ENCODE data around the gene TTLL8.

The TTLL8 gene

DNA sequence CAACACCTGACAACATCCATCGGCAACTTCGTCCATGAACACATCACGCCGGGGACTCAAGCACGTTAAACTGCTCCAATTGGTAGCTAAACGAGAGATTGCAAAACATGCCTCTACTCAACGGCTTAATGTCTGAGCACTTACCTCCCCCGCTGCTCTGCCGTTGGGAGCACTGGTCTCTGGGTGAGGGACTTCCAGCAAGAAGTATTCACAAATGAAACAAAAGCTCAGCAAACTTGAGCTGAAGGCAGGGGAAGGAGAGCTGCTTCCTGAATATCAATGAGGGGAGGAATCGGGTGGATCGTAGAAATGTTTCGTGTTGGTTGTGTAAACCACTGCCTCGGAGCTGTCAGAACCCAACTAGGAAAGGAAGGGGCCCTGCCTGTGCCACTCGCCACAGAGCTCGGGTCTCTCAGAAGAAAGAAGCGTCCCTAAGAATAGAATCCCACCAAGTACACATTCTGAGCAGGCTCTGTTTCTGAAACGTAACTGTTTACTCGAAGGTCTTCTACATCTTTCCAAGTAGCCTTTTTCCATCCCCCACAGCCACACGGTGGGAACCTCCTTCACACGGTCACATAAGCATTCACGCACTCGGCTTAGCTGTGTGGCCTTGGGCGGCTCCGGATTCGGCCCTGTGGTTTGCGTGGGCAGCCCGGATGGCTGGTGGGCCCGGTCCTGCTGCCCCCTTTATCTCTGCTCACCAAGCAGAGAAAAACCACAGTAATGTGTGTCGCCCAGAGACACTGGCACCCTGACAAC is 27.3 kb upstream of the TTLL8 start, which contains the start of gene MLC1:
MLC1 (minus strand) TSS at position 216 of the 762 bp plus-strand sequence. CDS start 524 bp downstream, outside the sequence.
- Histone ChIP-seq H3K4me3 (ENCODE audit: low read depth, low read length, poor library complexity, severe bottlenecking) (no peak within 1 kb of the TSS), H3K4me1 (ENCODE audit: insufficient read depth, low read length, severe bottlenecking) (peaks cover 7% of the 10 kb centered on the region), H4K20me1 (ENCODE audit: insufficient read depth, low read length) (no peaks in the 10 kb centered on the region), H3K27ac (ENCODE audit: low read depth, low read length, poor library complexity, severe bottlenecking) (no peak within 1 kb of the TSS), H3F3A (ENCODE audit: insufficient read depth, low read length) (no peaks in the 10 kb centered on the region), H3K9me2 (ENCODE audit: low read depth, low read length) (no peaks in the 10 kb centered on the region), H3K9ac (ENCODE audit: low read length) (no peak within 1 kb of the TSS), H3K36me3 (ENCODE audit: insufficient read depth, low read length) (no peaks in the 10 kb centered on the region; the same call in 1 of the 2 replicates), H2AFZ (ENCODE audit: low read length) (no peak within 1 kb of the TSS), H3K27me3 (ENCODE audit: insufficient read depth, low read length) (peaks cover 9% of the 10 kb centered on the region; the same call in 1 of the 2 replicates), H3K4me2 (ENCODE audit: low read length) (0 out of 2 replicates have a peak within 1 kb of the TSS, but pooled peaks have one; percentile 38), H3K79me2 (ENCODE audit: insufficient read depth, low read length) (no peaks in the 10 kb centered on the region), H3K9me3 (ENCODE audit: low read length) (peaks cover 11% of the 10 kb centered on the region; the same call in 1 of the 2 replicates)
- no peak for TF ChIP-seq EZH2 (IDR thresholded peaks at IDR 0.05; ENCODE audit: borderline replicate concordance, low read length)
- TF ChIP-seq, protein P1, sequence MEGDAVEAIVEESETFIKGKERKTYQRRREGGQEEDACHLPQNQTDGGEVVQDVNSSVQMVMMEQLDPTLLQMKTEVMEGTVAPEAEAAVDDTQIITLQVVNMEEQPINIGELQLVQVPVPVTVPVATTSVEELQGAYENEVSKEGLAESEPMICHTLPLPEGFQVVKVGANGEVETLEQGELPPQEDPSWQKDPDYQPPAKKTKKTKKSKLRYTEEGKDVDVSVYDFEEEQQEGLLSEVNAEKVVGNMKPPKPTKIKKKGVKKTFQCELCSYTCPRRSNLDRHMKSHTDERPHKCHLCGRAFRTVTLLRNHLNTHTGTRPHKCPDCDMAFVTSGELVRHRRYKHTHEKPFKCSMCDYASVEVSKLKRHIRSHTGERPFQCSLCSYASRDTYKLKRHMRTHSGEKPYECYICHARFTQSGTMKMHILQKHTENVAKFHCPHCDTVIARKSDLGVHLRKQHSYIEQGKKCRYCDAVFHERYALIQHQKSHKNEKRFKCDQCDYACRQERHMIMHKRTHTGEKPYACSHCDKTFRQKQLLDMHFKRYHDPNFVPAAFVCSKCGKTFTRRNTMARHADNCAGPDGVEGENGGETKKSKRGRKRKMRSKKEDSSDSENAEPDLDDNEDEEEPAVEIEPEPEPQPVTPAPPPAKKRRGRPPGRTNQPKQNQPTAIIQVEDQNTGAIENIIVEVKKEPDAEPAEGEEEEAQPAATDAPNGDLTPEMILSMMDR (IDR thresholded peaks at IDR 0.05; ENCODE audit: low read length), result no peak

DNA sequence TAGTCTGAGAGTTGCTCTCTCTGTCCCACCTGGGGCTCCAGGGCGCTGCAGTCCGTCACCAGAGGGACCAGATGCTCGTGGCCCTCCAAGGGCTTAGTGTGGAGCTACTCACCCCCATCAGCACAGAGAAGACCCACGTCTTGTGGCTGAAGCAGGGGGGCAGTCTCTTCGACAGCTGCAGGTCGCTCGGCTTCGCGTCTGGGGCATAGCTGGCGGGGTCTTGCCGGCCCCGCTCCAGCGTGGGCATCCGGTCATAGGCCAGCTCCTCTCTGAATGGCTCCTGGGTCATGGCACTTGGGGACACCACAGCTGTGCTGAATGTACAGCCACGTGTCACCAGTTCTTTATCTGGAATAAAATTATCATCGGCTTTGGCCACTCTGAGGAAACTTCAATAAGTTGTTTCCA is 26.5 kb upstream of the TTLL8 start:
- Histone ChIP-seq H4K20me1 (ENCODE audit: insufficient read depth, low read length) (no peaks in the 10 kb centered on the region), H3K4me3 (ENCODE audit: low read depth, low read length, poor library complexity, severe bottlenecking) (no peak overlapping the region), H3K9me2 (ENCODE audit: low read depth, low read length) (no peaks in the 10 kb centered on the region), H3F3A (ENCODE audit: insufficient read depth, low read length) (no peaks in the 10 kb centered on the region), H3K36me3 (ENCODE audit: insufficient read depth, low read length) (no peaks in the 10 kb centered on the region; the same call in 1 of the 2 replicates), H3K9ac (ENCODE audit: low read length) (no peak overlapping the region), H3K4me1 (ENCODE audit: insufficient read depth, low read length, severe bottlenecking) (peaks cover 7% of the 10 kb centered on the region), H3K27me3 (ENCODE audit: insufficient read depth, low read length) (peaks cover 9% of the 10 kb centered on the region; the same call in 1 of the 2 replicates), H3K27ac (ENCODE audit: low read depth, low read length, poor library complexity, severe bottlenecking) (no peak overlapping the region), H2AFZ (ENCODE audit: low read length) (no peak overlapping the region), H3K4me2 (ENCODE audit: low read length) (no peak overlapping the region), H3K9me3 (ENCODE audit: low read length) (peaks cover 11% of the 10 kb centered on the region; the same call in 1 of the 2 replicates), H3K79me2 (ENCODE audit: insufficient read depth, low read length) (no peaks in the 10 kb centered on the region)
- TF ChIP-seq EZH2 (IDR thresholded peaks at IDR 0.05; ENCODE audit: borderline replicate concordance, low read length), result no peak
- TF ChIP-seq, protein P1 (IDR thresholded peaks at IDR 0.05; ENCODE audit: low read length), result no peak

DNA sequence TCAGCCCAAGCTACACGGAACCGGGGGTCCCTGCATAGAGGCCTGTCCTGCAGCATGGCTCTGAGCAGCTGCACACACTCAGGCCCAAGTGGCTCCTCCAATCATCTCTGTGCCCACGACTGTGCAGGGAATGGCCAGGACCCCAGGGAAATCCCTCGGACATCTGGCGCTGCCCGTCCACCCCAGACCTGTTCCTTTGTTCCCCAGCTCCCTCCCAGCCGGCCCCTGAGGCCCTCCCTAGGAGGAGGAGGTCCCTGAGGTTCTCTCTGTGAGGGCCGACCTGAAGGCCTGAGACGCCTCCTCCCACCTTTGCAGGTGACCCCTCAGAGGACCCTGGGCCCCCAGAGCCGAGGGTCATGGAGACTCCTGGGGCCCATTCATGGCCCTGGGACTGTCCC is 26.0 kb upstream of the TTLL8 start:
- no peaks in the 10 kb centered on the region for H3F3A ChIP-seq (ENCODE audit: insufficient read depth, low read length)
- no peaks in the 10 kb centered on the region; the same call in 1 of the 2 replicates for H3K36me3 ChIP-seq (ENCODE audit: insufficient read depth, low read length)
- H3K4me3 ChIP-seq (ENCODE audit: low read depth, low read length, poor library complexity, severe bottlenecking), result no peak overlapping the region
- peaks cover 9% of the 10 kb centered on the region; the same call in 1 of the 2 replicates for H3K27me3 ChIP-seq (ENCODE audit: insufficient read depth, low read length)
- H3K9me2 ChIP-seq (ENCODE audit: low read depth, low read length), result no peaks in the 10 kb centered on the region
- H3K4me2 ChIP-seq (ENCODE audit: low read length), result no peak overlapping the region
- no peak for TF ChIP-seq EZH2 (IDR thresholded peaks at IDR 0.05; ENCODE audit: borderline replicate concordance, low read length)
- TF ChIP-seq, protein P1 (IDR thresholded peaks at IDR 0.05; ENCODE audit: low read length), result no peak
- H3K4me1 ChIP-seq (ENCODE audit: insufficient read depth, low read length, severe bottlenecking), result peaks cover 7% of the 10 kb centered on the region
- H3K9me3 ChIP-seq (ENCODE audit: low read length), result peaks cover 8% of the 10 kb centered on the region; the same call in 1 of the 2 replicates
- H3K79me2 ChIP-seq (ENCODE audit: insufficient read depth, low read length), result no peaks in the 10 kb centered on the region
- no peak overlapping the region for H3K9ac ChIP-seq (ENCODE audit: low read length)
- H4K20me1 ChIP-seq (ENCODE audit: insufficient read depth, low read length), result no peaks in the 10 kb centered on the region
- H3K27ac ChIP-seq (ENCODE audit: low read depth, low read length, poor library complexity, severe bottlenecking), result no peak overlapping the region
- H2AFZ ChIP-seq (ENCODE audit: low read length), result no peak overlapping the region

Measured in OCI-LY1 (cell line).